HepG2 (cell line): ENCODE measurements around the gene USP19. TPM values are rescaled to one million over a fixed set of nuclear protein-coding genes. Genes with fewer than 3 reads are reported as not detected.

Source experiments
- ESRRA ChIP-seq: sonication (generic); formaldehyde crosslinking; IDR thresholded peaks from 2 replicates; pipeline ENCODE4 v1.5.1; 2020; ENCODE audit warnings: mild to moderate bottlenecking, low read depth, missing genetic modification reagents
- TAF15 ChIP-seq: fragments of 200-400 bp; formaldehyde crosslinking; IDR thresholded peaks from one replicate; pipeline ENCODE4 v1.6.1; 2018; ENCODE audit warnings: mild to moderate bottlenecking, low read depth, low read length; ENCODE audit not compliant: poor library complexity, severe bottlenecking
- TEAD2 ChIP-seq: sonication (generic); formaldehyde crosslinking; IDR thresholded peaks from 2 replicates; pipeline ENCODE4 v1.9.0; 2021; ENCODE audit warnings: missing genetic modification reagents
- THYN1 ChIP-seq: sonication (generic); formaldehyde crosslinking; IDR thresholded peaks from 2 replicates; pipeline ENCODE4 v1.8.1; 2023; ENCODE audit warnings: low read depth, mild to moderate bottlenecking, moderate library complexity, missing genetic modification reagents, borderline replicate concordance
- TP53 ChIP-seq: sonication (generic); formaldehyde crosslinking; conservative IDR thresholded peaks from 2 replicates; pipeline ENCODE4 v1.4.0; 2020; ENCODE audit warnings: missing genetic modification reagents
- ZMYM3 ChIP-seq: sonication (generic); formaldehyde crosslinking; IDR thresholded peaks from 2 replicates; pipeline ENCODE4 v1.5.1; 2020; ENCODE audit warnings: mild to moderate bottlenecking, missing genetic modification reagents
- ZNF143 ChIP-seq: sonication (generic); formaldehyde crosslinking; IDR thresholded peaks from 2 replicates; pipeline ENCODE4 v1.4.0; 2020; ENCODE audit warnings: missing genetic modification reagents
- ZNF572 ChIP-seq: sonication (generic); formaldehyde crosslinking; IDR thresholded peaks from 2 replicates; pipeline ENCODE4 v1.5.1; 2020; ENCODE audit warnings: mild to moderate bottlenecking, missing genetic modification reagents
- polyA plus RNA-seq, 8 experiments: library from polyadenylated mRNA; depleted of rRNA in 3 of 8; stranded (reverse) in 7 of 8; unstranded in 1 of 8; fragments of >200 nt; fragmentation: Illumina TruSeq in 4 of 8; extraction: Trizol in 4 of 8; gene quantifications; 2 replicates each; pipeline versions ENCODE4 v1.2.1 to v1.2.3, GENCODE V29; 2011 to 2016; ENCODE audit warnings: low read depth in 4 of 8, missing spikeins in 1 of 8, mixed read lengths in 1 of 8; ENCODE audit not compliant: insufficient read depth in 1 of 8
- total RNA-seq, 5 experiments: library from RNA; depleted of rRNA; stranded (reverse); fragments of >200 nt; fragmentation: Illumina TruSeq; extraction: Trizol; gene quantifications; 2 replicates each; pipeline ENCODE4 v1.2.3, GENCODE V29; 2016; ENCODE audit warnings: low read depth in 1 of 5
- TF ChIP-seq, protein P1 (sequence below): IDR thresholded peaks from 2 replicates; pipeline ENCODE4 v1.6.1; 2016; ENCODE audit warnings: mild to moderate bottlenecking
- TF ChIP-seq, protein P2 (sequence below): sonication (generic); formaldehyde crosslinking; IDR thresholded peaks from 2 replicates; pipeline ENCODE4 v1.9.0; 2021; ENCODE audit warnings: missing genetic modification reagents, borderline replicate concordance
- TF ChIP-seq, protein P3 (sequence below), 2 experiments: fragments of 450-650 bp in 1 of 2; sonication (generic) in 1 of 2; formaldehyde crosslinking in 1 of 2; IDR thresholded peaks; 2 replicates each; pipeline versions ENCODE4 v1.6.1 to v1.8.0; 2016 to 2022; ENCODE audit warnings: antibody characterized with exemption in 1 of 2, mild to moderate bottlenecking in 1 of 2, missing genetic modification reagents in 1 of 2
- TF ChIP-seq, protein P4 (sequence below): sonication (generic); formaldehyde crosslinking; IDR thresholded peaks from 2 replicates; pipeline ENCODE4 v1.8.1; 2023; ENCODE audit warnings: mild to moderate bottlenecking, inconsistent platforms, moderate library complexity, missing genetic modification reagents, borderline replicate concordance

Gene USP19
- total and polyA plus RNA-seq, 2 of the 13 experiments (the other 11 are each of a cell fraction or from before 2014, with no cell fraction given): 28.3 to 31.7 TPM

DNA sequence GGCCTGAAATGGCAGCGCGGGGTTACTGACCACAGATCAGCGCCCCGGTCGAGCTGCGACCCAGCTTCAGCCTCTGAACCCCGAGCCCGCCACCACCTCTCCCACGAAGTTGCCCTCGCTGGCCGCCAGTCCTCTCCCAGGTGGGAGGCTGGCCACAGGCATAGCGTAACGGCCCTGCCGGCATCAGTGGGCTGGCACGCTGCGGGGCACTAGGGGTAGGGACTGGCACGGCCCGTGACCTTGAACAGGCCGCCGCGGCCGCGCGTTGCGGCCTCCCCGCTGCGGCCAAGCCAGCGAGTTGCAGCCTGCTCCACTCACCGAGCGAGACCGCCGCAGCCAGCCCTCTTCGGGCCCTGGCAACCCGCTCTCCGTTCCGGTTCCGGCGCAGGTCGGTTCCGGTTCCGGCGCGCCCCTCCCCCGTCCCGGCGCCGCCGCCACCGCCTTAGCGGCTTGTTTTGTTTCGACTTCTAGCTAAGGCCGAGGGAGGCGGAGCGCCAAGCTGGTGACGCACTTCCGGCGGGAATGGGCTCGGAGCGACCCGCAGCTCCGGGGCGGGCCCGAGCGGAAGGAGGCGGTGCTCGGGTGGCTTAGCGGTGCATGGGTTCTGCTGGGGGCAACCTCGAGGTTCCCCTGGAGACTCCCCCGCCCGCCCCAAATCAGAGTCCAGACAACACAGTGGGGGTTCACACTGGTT lies at the start of gene USP19 (continued):
- TF ChIP-seq, protein P1, sequence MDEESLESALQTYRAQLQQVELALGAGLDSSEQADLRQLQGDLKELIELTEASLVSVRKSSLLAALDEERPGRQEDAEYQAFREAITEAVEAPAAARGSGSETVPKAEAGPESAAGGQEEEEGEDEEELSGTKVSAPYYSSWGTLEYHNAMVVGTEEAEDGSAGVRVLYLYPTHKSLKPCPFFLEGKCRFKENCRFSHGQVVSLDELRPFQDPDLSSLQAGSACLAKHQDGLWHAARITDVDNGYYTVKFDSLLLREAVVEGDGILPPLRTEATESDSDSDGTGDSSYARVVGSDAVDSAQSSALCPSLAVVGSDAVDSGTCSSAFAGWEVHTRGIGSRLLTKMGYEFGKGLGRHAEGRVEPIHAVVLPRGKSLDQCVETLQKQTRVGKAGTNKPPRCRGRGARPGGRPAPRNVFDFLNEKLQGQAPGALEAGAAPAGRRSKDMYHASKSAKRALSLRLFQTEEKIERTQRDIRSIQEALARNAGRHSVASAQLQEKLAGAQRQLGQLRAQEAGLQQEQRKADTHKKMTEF (CRISPR knock-in tag): peak; percentile 93
- TF ChIP-seq ZNF143 (CRISPR knock-in tag) (no peak), ZNF572 (CRISPR knock-in tag) (no peak; the same call in 1 of the 2 replicates), TP53 (CRISPR knock-in tag) (no peak), ZMYM3 (no peak), THYN1 (CRISPR knock-in tag) (no peak), TAF15 (peak; percentile 59), ESRRA (CRISPR knock-in tag) (no peak; the same call in 1 of the 2 replicates), TEAD2 (no peak)
- TF ChIP-seq, protein P2, sequence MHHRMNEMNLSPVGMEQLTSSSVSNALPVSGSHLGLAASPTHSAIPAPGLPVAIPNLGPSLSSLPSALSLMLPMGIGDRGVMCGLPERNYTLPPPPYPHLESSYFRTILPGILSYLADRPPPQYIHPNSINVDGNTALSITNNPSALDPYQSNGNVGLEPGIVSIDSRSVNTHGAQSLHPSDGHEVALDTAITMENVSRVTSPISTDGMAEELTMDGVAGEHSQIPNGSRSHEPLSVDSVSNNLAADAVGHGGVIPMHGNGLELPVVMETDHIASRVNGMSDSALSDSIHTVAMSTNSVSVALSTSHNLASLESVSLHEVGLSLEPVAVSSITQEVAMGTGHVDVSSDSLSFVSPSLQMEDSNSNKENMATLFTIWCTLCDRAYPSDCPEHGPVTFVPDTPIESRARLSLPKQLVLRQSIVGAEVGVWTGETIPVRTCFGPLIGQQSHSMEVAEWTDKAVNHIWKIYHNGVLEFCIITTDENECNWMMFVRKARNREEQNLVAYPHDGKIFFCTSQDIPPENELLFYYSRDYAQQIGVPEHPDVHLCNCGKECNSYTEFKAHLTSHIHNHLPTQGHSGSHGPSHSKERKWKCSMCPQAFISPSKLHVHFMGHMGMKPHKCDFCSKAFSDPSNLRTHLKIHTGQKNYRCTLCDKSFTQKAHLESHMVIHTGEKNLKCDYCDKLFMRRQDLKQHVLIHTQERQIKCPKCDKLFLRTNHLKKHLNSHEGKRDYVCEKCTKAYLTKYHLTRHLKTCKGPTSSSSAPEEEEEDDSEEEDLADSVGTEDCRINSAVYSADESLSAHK (CRISPR knock-in tag): 0 out of 2 replicates have a peak, but pooled peaks have one; percentile 49
- TF ChIP-seq, protein P3, sequence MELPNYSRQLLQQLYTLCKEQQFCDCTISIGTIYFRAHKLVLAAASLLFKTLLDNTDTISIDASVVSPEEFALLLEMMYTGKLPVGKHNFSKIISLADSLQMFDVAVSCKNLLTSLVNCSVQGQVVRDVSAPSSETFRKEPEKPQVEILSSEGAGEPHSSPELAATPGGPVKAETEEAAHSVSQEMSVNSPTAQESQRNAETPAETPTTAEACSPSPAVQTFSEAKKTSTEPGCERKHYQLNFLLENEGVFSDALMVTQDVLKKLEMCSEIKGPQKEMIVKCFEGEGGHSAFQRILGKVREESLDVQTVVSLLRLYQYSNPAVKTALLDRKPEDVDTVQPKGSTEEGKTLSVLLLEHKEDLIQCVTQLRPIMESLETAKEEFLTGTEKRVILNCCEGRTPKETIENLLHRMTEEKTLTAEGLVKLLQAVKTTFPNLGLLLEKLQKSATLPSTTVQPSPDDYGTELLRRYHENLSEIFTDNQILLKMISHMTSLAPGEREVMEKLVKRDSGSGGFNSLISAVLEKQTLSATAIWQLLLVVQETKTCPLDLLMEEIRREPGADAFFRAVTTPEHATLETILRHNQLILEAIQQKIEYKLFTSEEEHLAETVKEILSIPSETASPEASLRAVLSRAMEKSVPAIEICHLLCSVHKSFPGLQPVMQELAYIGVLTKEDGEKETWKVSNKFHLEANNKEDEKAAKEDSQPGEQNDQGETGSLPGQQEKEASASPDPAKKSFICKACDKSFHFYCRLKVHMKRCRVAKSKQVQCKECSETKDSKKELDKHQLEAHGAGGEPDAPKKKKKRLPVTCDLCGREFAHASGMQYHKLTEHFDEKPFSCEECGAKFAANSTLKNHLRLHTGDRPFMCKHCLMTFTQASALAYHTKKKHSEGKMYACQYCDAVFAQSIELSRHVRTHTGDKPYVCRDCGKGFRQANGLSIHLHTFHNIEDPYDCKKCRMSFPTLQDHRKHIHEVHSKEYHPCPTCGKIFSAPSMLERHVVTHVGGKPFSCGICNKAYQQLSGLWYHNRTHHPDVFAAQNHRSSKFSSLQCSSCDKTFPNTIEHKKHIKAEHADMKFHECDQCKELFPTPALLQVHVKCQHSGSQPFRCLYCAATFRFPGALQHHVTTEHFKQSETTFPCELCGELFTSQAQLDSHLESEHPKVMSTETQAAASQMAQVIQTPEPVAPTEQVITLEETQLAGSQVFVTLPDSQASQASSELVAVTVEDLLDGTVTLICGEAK (IDR thresholded peaks at IDR 0.05): peak; percentile 77
- TF ChIP-seq, protein P3 (CRISPR knock-in tag; IDR thresholded peaks at IDR 0.05): peak; percentile 79
- TF ChIP-seq, protein P4, sequence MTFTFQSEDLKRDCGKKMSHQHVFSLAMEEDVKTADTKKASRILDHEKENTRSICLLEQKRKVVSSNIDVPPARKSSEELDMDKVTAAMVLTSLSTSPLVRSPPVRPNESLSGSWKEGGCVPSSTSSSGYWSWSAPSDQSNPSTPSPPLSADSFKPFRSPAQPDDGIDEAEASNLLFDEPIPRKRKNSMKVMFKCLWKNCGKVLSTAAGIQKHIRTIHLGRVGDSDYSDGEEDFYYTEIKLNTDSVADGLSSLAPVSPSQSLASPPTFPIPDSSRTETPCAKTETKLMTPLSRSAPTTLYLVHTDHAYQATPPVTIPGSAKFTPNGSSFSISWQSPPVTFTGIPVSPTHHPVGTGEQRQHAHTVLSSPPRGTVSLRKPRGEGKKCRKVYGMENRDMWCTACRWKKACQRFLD (CRISPR knock-in tag): no peak
